Suprapubic skin (tissue), 4 donors: ENCODE data around the gene KIF1C.

Source experiments
- CTCF ChIP-seq, 2 donors: fragments of 200-600 bp in 1 of 2; fragments of 450-650 bp in 1 of 2; sonication (generic) in 1 of 2; IDR thresholded peaks; one replicate each; pipeline ENCODE4 v1.5.1; 2016 to 2019; ENCODE audit warnings: antibody characterized with exemption in 2 of 2, mild to moderate bottlenecking in 1 of 2, moderate library complexity in 1 of 2
- EP300 ChIP-seq: sonication (generic); formaldehyde crosslinking; IDR thresholded peaks from one replicate; pipeline ENCODE4 v1.6.1; 2017; ENCODE audit warnings: antibody characterized with exemption
- POLR2A ChIP-seq, 2 donors: fragments of 450-650 bp; IDR thresholded peaks; one replicate each; pipeline ENCODE4 v1.6.1; 2017; ENCODE audit warnings: antibody characterized with exemption in 2 of 2, mild to moderate bottlenecking in 2 of 2, moderate library complexity in 2 of 2
- POLR2AphosphoS5 ChIP-seq, 3 donors: sonication (generic); formaldehyde crosslinking; IDR thresholded peaks; one replicate each; pipeline ENCODE4 v1.6.1; 2017; ENCODE audit warnings: antibody characterized with exemption in 3 of 3

- TF ChIP-seq POLR2A (IDR thresholded peaks at IDR 0.05), result no peak
- TF ChIP-seq CTCF (IDR thresholded peaks at IDR 0.05), result no peak
- TF ChIP-seq EP300, result no peak
- TF ChIP-seq POLR2AphosphoS5 (IDR thresholded peaks at IDR 0.05), result no peak
These were observed 19.0 kb upstream of the KIF1C start for GRCh38 chr17:4978726-4979125.
